Esophagus squamous epithelium (tissue), 5 donors: ENCODE results near the gene TSPO. TPM values are rescaled to one million over a fixed set of nuclear protein-coding genes. Genes with fewer than 3 reads are reported as not detected.

Experiments
- DNase-seq: peaks from one replicate; lab custom pipeline; 2025; lab: John Stamatoyannopoulos, UW
- H3K27ac ChIP-seq, 4 donors: fragments of 200-600 bp; sonication (generic); one replicate each; pipeline ENCODE4 v1.5.1; 2016 to 2019; ENCODE audit warnings: mild to moderate bottlenecking in 1 of 4
- H3K27me3 ChIP-seq, 4 donors: fragments of 200-600 bp; sonication (generic); 1 replicate in 3 of 4; 2 replicates in 1 of 4; pipeline versions ENCODE4 v1.5.1 to v1.6.0; 2017 to 2021; ENCODE audit warnings: antibody characterized with exemption in 1 of 4
- H3K36me3 ChIP-seq, 3 donors: fragments of 200-600 bp; sonication (generic); one replicate each; pipeline ENCODE4 v1.5.1; 2016 to 2019
- H3K4me1 ChIP-seq, 3 donors: fragments of 200-600 bp; sonication (generic); one replicate each; pipeline ENCODE4 v1.5.1; 2017 to 2019
- H3K4me3 ChIP-seq, 4 donors: fragments of 200-600 bp; sonication (generic); 1 replicate in 3 of 4; 2 replicates in 1 of 4; pipeline ENCODE4 v1.5.1; 2016 to 2019; ENCODE audit warnings: mild to moderate bottlenecking in 2 of 4, moderate library complexity in 1 of 4
- H3K9me3 ChIP-seq, 3 donors: fragments of 200-600 bp; sonication (generic); one replicate each; pipeline ENCODE4 v1.5.1; 2016 to 2019
- POLR2A ChIP-seq, 4 donors: fragments of 450-650 bp; IDR thresholded peaks; one replicate each; pipeline ENCODE4 v1.6.1; 2017; ENCODE audit warnings: antibody characterized with exemption in 4 of 4, mild to moderate bottlenecking in 4 of 4, moderate library complexity in 3 of 4
- WGBS, 2 donors: methylation state at CpG; one replicate each; pipeline ENCODE4 v1.1.5; 2018; 5-methylcytosine and 5-hydroxymethylcytosine counted together
- intact Hi-C: fragments of 100-400 bp; cut with DNase I; formaldehyde crosslinking; loops from one replicate; pipeline ENCODE4 v1.15.0; 2022
- total RNA-seq, 4 donors: library from RNA; depleted of rRNA; stranded (reverse); fragments of >200 nt; gene quantifications; one replicate each; pipeline ENCODE4 v1.1.0, GENCODE V29; 2016
- TF ChIP-seq, protein P1 (sequence below), 6 experiments: fragments of 450-650 bp in 4 of 6; fragments of 200-600 bp in 2 of 6; sonication (generic) in 2 of 6; IDR thresholded peaks; one replicate each; pipeline ENCODE4 v1.5.1; 2016 to 2019; ENCODE audit warnings: antibody characterized with exemption in 6 of 6, mild to moderate bottlenecking in 4 of 6, moderate library complexity in 4 of 6
- donor health status: DM: yes; HTN: yes; CAD: no.

TSPO gene
- total RNA-seq, 4 donors from 2014 or later: 737 to 1,827 (median 875) TPM

DNA sequence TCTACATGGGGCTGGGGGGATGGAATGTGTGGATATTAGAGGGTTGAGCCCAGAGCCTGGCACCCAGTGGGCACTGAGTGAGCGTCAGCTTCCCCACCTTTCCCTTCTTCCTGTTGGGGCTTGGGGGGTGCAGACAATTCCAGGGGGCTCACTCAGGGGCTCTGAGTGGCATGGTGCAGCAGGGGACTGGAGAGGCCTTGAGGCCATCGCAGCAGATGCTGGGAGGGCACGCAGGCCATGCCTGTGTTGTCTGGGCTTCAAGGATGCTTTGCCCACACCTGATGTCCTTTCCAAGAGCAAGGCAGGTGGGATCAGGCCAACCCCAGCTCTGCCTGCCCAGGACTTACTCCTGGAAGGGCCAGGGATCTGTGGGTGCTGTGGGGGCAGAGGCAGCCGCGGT, 46.8 kb downstream of the TSPO start:
- intact Hi-C loops: loop anchor here (10.0 kb wide), 1 partner anchor 63 kb away; no protein-coding TSS in a partner anchor
- Histone ChIP-seq H3K27ac (no peak overlapping the region), H3K4me1 (no peaks in the 10 kb centered on the region), H3K4me3 (no peak overlapping the region), H3K9me3 (no peaks in the 10 kb centered on the region), H3K36me3 (no peaks in the 10 kb centered on the region), H3K27me3 (peaks cover 0 to 25% (median 0%) of the 10 kb centered on the region in 4 donors)
- no peak for DNase-seq
- 91 to 100% methylated on average over 1 to 4 of the region's 5 CpGs for WGBS, 2 donors
- no peak for TF ChIP-seq POLR2A (IDR thresholded peaks at IDR 0.05)
- TF ChIP-seq, protein P1, sequence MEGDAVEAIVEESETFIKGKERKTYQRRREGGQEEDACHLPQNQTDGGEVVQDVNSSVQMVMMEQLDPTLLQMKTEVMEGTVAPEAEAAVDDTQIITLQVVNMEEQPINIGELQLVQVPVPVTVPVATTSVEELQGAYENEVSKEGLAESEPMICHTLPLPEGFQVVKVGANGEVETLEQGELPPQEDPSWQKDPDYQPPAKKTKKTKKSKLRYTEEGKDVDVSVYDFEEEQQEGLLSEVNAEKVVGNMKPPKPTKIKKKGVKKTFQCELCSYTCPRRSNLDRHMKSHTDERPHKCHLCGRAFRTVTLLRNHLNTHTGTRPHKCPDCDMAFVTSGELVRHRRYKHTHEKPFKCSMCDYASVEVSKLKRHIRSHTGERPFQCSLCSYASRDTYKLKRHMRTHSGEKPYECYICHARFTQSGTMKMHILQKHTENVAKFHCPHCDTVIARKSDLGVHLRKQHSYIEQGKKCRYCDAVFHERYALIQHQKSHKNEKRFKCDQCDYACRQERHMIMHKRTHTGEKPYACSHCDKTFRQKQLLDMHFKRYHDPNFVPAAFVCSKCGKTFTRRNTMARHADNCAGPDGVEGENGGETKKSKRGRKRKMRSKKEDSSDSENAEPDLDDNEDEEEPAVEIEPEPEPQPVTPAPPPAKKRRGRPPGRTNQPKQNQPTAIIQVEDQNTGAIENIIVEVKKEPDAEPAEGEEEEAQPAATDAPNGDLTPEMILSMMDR (IDR thresholded peaks at IDR 0.05): no peak

DNA sequence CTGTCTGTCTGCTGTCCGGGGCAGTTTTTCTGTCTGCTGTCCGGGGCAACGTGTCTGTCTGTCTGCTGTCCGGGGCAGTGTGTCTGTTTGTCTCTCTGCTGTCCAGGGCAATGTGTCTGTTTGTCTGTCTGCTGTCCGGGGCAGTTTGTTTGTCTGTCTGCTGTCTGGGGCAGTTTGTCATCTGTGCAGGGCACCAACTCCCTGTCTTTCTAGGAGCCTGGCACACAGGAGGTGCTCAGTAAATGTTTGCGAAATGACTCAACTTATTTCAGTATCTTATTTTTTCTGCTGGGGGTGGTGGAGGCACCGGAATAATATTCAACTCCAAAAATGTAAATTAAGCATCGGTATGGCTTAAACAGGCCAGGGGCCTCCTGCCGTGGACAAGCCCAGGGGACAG, 47.6 kb downstream of the TSPO start:
- 72 to 75% methylated on average over 5 to 8 of the region's 9 CpGs for WGBS, 2 donors
- intact Hi-C loops: loop anchor here (10.0 kb wide), 1 partner anchor 64 kb away; no protein-coding TSS in a partner anchor

DNA sequence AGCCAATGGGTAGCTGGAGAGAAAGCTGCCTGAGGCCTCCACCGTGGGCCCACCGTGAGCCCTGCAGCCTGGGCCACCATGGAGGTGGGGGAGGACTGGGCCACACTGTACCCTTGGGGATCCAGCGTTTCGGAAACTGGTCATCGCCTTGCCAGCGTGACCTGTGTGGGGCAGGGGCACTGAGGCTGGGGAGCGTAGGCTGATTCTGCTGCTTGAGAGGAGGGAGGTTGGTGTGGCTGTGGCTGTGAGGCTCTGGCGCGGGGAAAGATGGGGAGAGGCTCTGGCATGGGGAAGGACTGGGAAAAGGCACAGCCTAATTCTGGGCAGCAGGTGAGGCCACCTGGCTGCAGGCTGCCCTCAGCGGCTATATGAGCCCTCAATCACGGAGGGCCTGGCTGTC, 48.2 kb downstream of the TSPO start:
- WGBS, 2 donors: 76 to 100% methylated on average over 4 of the region's 11 CpGs
- intact Hi-C loops: loop anchor here (10.0 kb wide), 1 partner anchor 65 kb away; no protein-coding TSS in a partner anchor
- peaks cover 0 to 25% (median 0%) of the 10 kb centered on the region in 4 donors for H3K27me3 ChIP-seq
- no peak overlapping the region for H3K4me3 ChIP-seq
- no peaks in the 10 kb centered on the region for H3K9me3 ChIP-seq
- no peak for TF ChIP-seq POLR2A (IDR thresholded peaks at IDR 0.05)
- TF ChIP-seq, protein P1 (IDR thresholded peaks at IDR 0.05): no peak
- H3K36me3 ChIP-seq: no peaks in the 10 kb centered on the region
- H3K27ac ChIP-seq: no peak overlapping the region
- no peaks in the 10 kb centered on the region for H3K4me1 ChIP-seq
- DNase-seq: no peak

More for the DNA sequence above, 47.6 kb downstream of the TSPO start:
- Histone ChIP-seq H3K27ac (no peak overlapping the region), H3K27me3 (peaks cover 0 to 25% (median 0%) of the 10 kb centered on the region in 4 donors), H3K4me1 (no peaks in the 10 kb centered on the region), H3K4me3 (no peak overlapping the region), H3K36me3 (no peaks in the 10 kb centered on the region), H3K9me3 (no peaks in the 10 kb centered on the region)
- DNase-seq: no peak
- TF ChIP-seq POLR2A (IDR thresholded peaks at IDR 0.05): no peak
- TF ChIP-seq, protein P1 (IDR thresholded peaks at IDR 0.05): no peak

DNA sequence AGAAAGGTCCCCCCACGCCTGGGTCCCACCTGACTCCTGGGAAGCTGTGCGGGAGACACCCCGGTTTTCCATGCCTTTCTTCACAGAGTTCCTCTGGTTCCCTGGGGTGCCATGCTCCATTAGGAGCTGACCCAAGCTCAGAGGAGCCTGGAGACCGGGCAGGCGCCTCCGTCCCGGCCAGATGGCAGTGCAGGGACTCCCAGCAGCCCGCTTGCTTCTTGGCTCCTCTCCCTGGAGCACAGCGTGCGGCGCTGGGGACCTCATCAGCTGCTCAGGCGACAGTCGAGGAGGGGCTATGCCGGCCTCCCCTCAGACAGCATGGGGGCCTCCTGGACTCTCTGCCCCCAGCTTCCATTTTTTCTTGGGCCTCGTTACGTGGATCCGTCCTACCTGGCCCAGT, 48.7 kb downstream of the TSPO start:
- no peaks in the 10 kb centered on the region for H3K4me1 ChIP-seq
- H3K27me3 ChIP-seq: peaks cover 0 to 25% (median 0%) of the 10 kb centered on the region in 4 donors
- TF ChIP-seq, protein P1 (IDR thresholded peaks at IDR 0.05): no peak
- TF ChIP-seq POLR2A (IDR thresholded peaks at IDR 0.05): no peak
- no peak overlapping the region for H3K27ac ChIP-seq
- no peak overlapping the region for H3K4me3 ChIP-seq
- WGBS, 2 donors: 92 to 98% methylated on average over 7 to 10 of the region's 17 CpGs
- intact Hi-C loops: no loop called here
- DNase-seq: no peak
- no peaks in the 10 kb centered on the region for H3K9me3 ChIP-seq
- no peaks in the 10 kb centered on the region for H3K36me3 ChIP-seq

DNA sequence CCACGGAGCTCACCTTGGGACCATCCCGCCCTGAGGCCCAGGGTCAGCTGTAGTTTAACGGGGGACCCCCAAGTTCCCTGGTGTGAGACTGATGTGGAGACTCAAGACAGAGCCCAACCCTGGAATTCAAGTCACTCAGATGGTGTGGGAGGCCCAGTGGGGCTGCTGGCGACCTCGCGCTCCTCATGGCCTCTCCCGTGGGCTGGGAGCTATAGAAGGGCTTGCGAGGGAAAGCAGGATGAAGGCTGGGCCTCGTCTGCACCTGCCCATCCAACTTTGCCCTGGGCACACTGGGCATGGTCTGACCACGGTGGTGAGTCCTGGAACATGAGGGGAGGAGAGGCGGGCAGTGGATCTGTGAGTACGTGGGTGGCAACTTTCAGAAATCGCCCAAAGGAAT, 49.2 kb downstream of the TSPO start:
- no peak overlapping the region for H3K27ac ChIP-seq
- H3K9me3 ChIP-seq: no peaks in the 10 kb centered on the region
- H3K4me3 ChIP-seq: no peak overlapping the region
- no peak for DNase-seq
- H3K4me1 ChIP-seq: no peaks in the 10 kb centered on the region
- H3K36me3 ChIP-seq: no peaks in the 10 kb centered on the region
- H3K27me3 ChIP-seq: peaks cover 0 to 21% (median 0%) of the 10 kb centered on the region in 4 donors
- 76 to 97% methylated on average over 4 to 7 of the region's 13 CpGs for WGBS, 2 donors
- TF ChIP-seq, protein P1 (IDR thresholded peaks at IDR 0.05): no peak
- TF ChIP-seq POLR2A (IDR thresholded peaks at IDR 0.05): no peak
- intact Hi-C loops: no loop called here
